Neural progenitor cell (in vitro differentiated cells): ENCODE data around the gene PADI2.

Experiments
- CTCF ChIP-seq: fragments of 200-600 bp; sonication (generic); IDR thresholded peaks from 2 replicates; pipeline ENCODE4 v1.5.1; 2017; ENCODE audit warnings: antibody characterized with exemption, mild to moderate bottlenecking
- EZH2 ChIP-seq: fragments of 200-600 bp; sonication (generic); IDR thresholded peaks from 2 replicates; pipeline ENCODE4 v1.6.1; 2017; ENCODE audit warnings: antibody characterized with exemption, mild to moderate bottlenecking, moderate library complexity
- EZH2phosphoT487 ChIP-seq: fragments of 200-600 bp; sonication (generic); IDR thresholded peaks from 2 replicates; pipeline ENCODE4 v1.6.1; 2017; ENCODE audit warnings: antibody characterized with exemption

- TF ChIP-seq CTCF (no peak), EZH2phosphoT487 (no peak), EZH2 (no peak)
Observed at GRCh38 chr1:17097787-17098186, 21.5 kb downstream of the PADI2 start.
